ENCODE measurements around the gene UPK3A.

GRCh38 chr22:45235851-45236342, 48.9 kb upstream of the UPK3A start:
- no peak for TF ChIP-seq EZH2 (IDR thresholded peaks at IDR 0.05)
- TF ChIP-seq POLR2AphosphoS5 (IDR thresholded peaks at IDR 0.05; ENCODE audit: borderline replicate concordance, low read depth, low read length) = no peak
- no peak for TF ChIP-seq FOXP2 (optimal IDR thresholded peaks at IDR 0.05; ENCODE audit: control extremely low read depth, extremely low read length, insufficient read depth)
